HCT116 (cell line): ENCODE results near the gene NCOA6.

Experiments
- CEBPB ChIP-seq: IDR thresholded peaks from 2 replicates; pipeline ENCODE4 v1.6.1; 2012; ENCODE audit warnings: low read depth
- EZH2 ChIP-seq: fragments of 200-600 bp; sonication (generic); IDR thresholded peaks from 2 replicates; pipeline ENCODE4 v1.6.1; 2017; ENCODE audit warnings: antibody characterized with exemption, mixed run types
- EZH2phosphoT487 ChIP-seq: fragments of 200-600 bp; IDR thresholded peaks from 2 replicates; pipeline ENCODE4 v1.6.1; 2018; ENCODE audit warnings: antibody characterized with exemption, borderline replicate concordance
- JUND ChIP-seq: IDR thresholded peaks from 2 replicates; pipeline ENCODE4 v1.6.1; 2012
- POLR2A ChIP-seq: IDR thresholded peaks from 2 replicates; pipeline ENCODE4 v1.7.0; 2011; ENCODE audit warnings: borderline replicate concordance; ENCODE audit not compliant: insufficient read depth, insufficient read length; ENCODE audit errors: extremely low read depth
- POLR2AphosphoS5 ChIP-seq: IDR thresholded peaks from 2 replicates; pipeline ENCODE4 v1.6.1; 2011; ENCODE audit warnings: mild to moderate bottlenecking, low read depth, low read length, moderate library complexity
- RAD21 ChIP-seq: IDR thresholded peaks from 2 replicates; pipeline ENCODE4 v1.6.1; 2012; ENCODE audit warnings: low read depth, mild to moderate bottlenecking
- SIN3A ChIP-seq: IDR thresholded peaks from 2 replicates; pipeline ENCODE4 v1.6.1; 2012; ENCODE audit warnings: low read depth
- YY1 ChIP-seq: IDR thresholded peaks from 2 replicates; pipeline ENCODE4 v1.6.1; 2011; ENCODE audit warnings: low read length, low read depth, moderate library complexity, mild to moderate bottlenecking; ENCODE audit not compliant: insufficient replicate concordance; ENCODE audit errors: extremely low read depth
- ZFX ChIP-seq: fragments of 450-650 bp; IDR thresholded peaks from 2 replicates; pipeline ENCODE4 v1.6.1; 2017
- ZNF274 ChIP-seq: fragments of 200-500 bp; sonication (Bioruptor generic); IDR thresholded peaks from 2 replicates; pipeline ENCODE4 v1.6.1; 2014; ENCODE audit warnings: mild to moderate bottlenecking, low read depth, low read length, inconsistent platforms
- TF ChIP-seq, protein P1 (sequence below): IDR thresholded peaks from 2 replicates; pipeline ENCODE4 v1.6.1; 2012
- TF ChIP-seq, protein P2 (sequence below), 3 experiments: fragments of 200-600 bp in 1 of 3; sonication (generic) in 1 of 3; IDR thresholded peaks in 2 of 3; conservative IDR thresholded peaks in 1 of 3; 2 replicates each; pipeline ENCODE4 v1.5.1; 2012 to 2017; ENCODE audit warnings: low read depth in 2 of 3, low read length in 2 of 3, antibody characterized with exemption in 1 of 3, borderline replicate concordance in 1 of 3, control low read depth in 1 of 3, mild to moderate bottlenecking in 1 of 3, mixed read lengths in 1 of 3, mixed run types in 1 of 3, moderate library complexity in 1 of 3; ENCODE audit not compliant: insufficient read depth in 1 of 3
- TF ChIP-seq, protein P3 (sequence below): IDR thresholded peaks from 2 replicates; pipeline ENCODE4 v1.6.1; 2012; ENCODE audit warnings: low read depth

DNA sequence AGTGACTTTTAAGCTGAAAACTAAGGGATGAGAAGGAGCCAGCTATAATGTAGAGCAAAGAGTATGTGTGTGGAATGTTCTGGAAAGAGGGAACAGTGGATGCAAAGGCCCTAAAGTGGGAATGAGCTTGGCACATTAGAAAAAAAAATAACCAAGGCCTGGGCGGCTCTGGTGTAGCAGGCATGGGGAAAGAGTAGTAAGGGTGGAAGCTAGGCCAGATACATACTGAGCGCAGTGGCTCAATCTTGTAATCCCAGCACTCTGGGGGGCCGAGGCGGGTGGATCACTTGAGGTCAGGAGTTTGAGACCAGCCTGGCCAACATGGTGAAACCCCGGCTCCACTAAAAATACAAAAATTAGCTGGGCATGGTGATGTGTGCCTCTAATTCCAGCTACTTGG, 38.8 kb upstream of the NCOA6 start:
- TF ChIP-seq POLR2A (no peak), YY1 (no peak), EZH2phosphoT487 (no peak), EZH2 (no peak), ZFX (no peak), ZNF274 (no peak), SIN3A (no peak), RAD21 (no peak), JUND (no peak), CEBPB (no peak), POLR2AphosphoS5 (no peak)
- TF ChIP-seq, protein P1, sequence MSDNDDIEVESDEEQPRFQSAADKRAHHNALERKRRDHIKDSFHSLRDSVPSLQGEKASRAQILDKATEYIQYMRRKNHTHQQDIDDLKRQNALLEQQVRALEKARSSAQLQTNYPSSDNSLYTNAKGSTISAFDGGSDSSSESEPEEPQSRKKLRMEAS = no peak
- TF ChIP-seq, protein P2, sequence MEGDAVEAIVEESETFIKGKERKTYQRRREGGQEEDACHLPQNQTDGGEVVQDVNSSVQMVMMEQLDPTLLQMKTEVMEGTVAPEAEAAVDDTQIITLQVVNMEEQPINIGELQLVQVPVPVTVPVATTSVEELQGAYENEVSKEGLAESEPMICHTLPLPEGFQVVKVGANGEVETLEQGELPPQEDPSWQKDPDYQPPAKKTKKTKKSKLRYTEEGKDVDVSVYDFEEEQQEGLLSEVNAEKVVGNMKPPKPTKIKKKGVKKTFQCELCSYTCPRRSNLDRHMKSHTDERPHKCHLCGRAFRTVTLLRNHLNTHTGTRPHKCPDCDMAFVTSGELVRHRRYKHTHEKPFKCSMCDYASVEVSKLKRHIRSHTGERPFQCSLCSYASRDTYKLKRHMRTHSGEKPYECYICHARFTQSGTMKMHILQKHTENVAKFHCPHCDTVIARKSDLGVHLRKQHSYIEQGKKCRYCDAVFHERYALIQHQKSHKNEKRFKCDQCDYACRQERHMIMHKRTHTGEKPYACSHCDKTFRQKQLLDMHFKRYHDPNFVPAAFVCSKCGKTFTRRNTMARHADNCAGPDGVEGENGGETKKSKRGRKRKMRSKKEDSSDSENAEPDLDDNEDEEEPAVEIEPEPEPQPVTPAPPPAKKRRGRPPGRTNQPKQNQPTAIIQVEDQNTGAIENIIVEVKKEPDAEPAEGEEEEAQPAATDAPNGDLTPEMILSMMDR (IDR thresholded peaks at IDR 0.05 in 2 of 3, conservative IDR thresholded peaks at IDR 0.05 in 1 of 3; ENCODE audit: borderline replicate concordance in 1 of 3, insufficient read depth in 1 of 3, low read depth in 2 of 3, low read length in 2 of 3) = no peak
- TF ChIP-seq, protein P3, sequence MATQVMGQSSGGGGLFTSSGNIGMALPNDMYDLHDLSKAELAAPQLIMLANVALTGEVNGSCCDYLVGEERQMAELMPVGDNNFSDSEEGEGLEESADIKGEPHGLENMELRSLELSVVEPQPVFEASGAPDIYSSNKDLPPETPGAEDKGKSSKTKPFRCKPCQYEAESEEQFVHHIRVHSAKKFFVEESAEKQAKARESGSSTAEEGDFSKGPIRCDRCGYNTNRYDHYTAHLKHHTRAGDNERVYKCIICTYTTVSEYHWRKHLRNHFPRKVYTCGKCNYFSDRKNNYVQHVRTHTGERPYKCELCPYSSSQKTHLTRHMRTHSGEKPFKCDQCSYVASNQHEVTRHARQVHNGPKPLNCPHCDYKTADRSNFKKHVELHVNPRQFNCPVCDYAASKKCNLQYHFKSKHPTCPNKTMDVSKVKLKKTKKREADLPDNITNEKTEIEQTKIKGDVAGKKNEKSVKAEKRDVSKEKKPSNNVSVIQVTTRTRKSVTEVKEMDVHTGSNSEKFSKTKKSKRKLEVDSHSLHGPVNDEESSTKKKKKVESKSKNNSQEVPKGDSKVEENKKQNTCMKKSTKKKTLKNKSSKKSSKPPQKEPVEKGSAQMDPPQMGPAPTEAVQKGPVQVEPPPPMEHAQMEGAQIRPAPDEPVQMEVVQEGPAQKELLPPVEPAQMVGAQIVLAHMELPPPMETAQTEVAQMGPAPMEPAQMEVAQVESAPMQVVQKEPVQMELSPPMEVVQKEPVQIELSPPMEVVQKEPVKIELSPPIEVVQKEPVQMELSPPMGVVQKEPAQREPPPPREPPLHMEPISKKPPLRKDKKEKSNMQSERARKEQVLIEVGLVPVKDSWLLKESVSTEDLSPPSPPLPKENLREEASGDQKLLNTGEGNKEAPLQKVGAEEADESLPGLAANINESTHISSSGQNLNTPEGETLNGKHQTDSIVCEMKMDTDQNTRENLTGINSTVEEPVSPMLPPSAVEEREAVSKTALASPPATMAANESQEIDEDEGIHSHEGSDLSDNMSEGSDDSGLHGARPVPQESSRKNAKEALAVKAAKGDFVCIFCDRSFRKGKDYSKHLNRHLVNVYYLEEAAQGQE = no peak
